Activated naive CD8-positive, alpha-beta T cell treated with anti-CD3 and anti-CD28 coated beads, Interleukin-2, amount 10 ng/mL, durations not matched to agents 7 days and 5 days (primary cell): ENCODE results near the gene C2orf72. TPM values are rescaled to one million over a fixed set of nuclear protein-coding genes. Genes with fewer than 3 reads are reported as not detected.

Experiments used
- ATAC-seq: fragments of 150-1000 bp; cut with Tn5 transposase; one replicate; pipeline ENCODE4 v1.10.0; 2021; ENCODE audit warnings: low read depth, moderate library complexity
- POLR2A ChIA-PET: fragments of 350-600 bp; sonication (Branson Sonifier 250); formaldehyde crosslinking; loops from one replicate; lab custom pipeline; 2021; ENCODE audit warnings: antibody characterized with exemption; lab: Charles Lee
- DNase-seq: peaks from one replicate; pipeline ENCODE4 v3.0.0; 2021
- H3K27ac Mint-ChIP-seq: one replicate; pipeline ENCODE4 v1.8.0; 2022; ENCODE audit warnings: mild to moderate bottlenecking, mixed read lengths
- H3K27me3 Mint-ChIP-seq: one replicate; pipeline ENCODE4 v1.8.0; 2022; ENCODE audit warnings: mild to moderate bottlenecking, moderate library complexity, mixed read lengths
- H3K36me3 Mint-ChIP-seq: one replicate; pipeline ENCODE4 v1.8.0; 2021; ENCODE audit warnings: mild to moderate bottlenecking, mixed read lengths
- H3K4me1 Mint-ChIP-seq: one replicate; pipeline ENCODE4 v1.8.0; 2021; ENCODE audit warnings: mixed read lengths
- H3K4me3 Mint-ChIP-seq: one replicate; pipeline ENCODE4 v1.8.0; 2022; ENCODE audit warnings: mild to moderate bottlenecking, moderate library complexity, mixed read lengths
- H3K9me3 Mint-ChIP-seq: one replicate; pipeline ENCODE4 v1.8.0; 2021; ENCODE audit warnings: mixed read lengths
- total RNA-seq, 2 experiments: library from RNA; stranded (reverse); gene quantifications; one replicate each; pipeline ENCODE4 v1.2.3, GENCODE V29; 2021

Gene C2orf72
- total RNA-seq, 2 experiments from 2014 or later: 0.47 to 0.48 TPM

- POLR2A ChIA-PET: no interaction called here
- Mint-ChIP-seq H3K9me3 (no peaks in the 10 kb centered on the region), H3K36me3 (no peaks in the 10 kb centered on the region), H3K4me1 (no peaks in the 10 kb centered on the region), H3K27me3 (peaks cover 56% of the 10 kb centered on the region), H3K27ac (no peak overlapping the region), H3K4me3 (no peak overlapping the region)
- ATAC-seq: no peak
- DNase-seq: no peak
These were observed 2.6 kb downstream of the C2orf72 start for GRCh38 chr2:231039821-231040364.

- no peaks in the 10 kb centered on the region for H3K4me1 Mint-ChIP-seq
- ATAC-seq (no peak), DNase-seq (no peak)
- H3K9me3 Mint-ChIP-seq: no peaks in the 10 kb centered on the region
- POLR2A ChIA-PET: no interaction called here
- H3K4me3 Mint-ChIP-seq: no peak overlapping the region
- H3K36me3 Mint-ChIP-seq: no peaks in the 10 kb centered on the region
- H3K27me3 Mint-ChIP-seq: peaks cover 46% of the 10 kb centered on the region
- no peak overlapping the region for H3K27ac Mint-ChIP-seq
These were observed 3.9 kb downstream of the C2orf72 start for GRCh38 chr2:231041061-231041689.

GRCh38 chr2:231043796-231044195 is 6.5 kb downstream of the C2orf72 start:
- no peaks in the 10 kb centered on the region for H3K9me3 Mint-ChIP-seq
- no peak for ATAC-seq
- no peak overlapping the region for H3K27ac Mint-ChIP-seq
- POLR2A ChIA-PET: interaction anchor here (0.5 kb wide), 1 partner anchor 11 kb away, joined by 3 read pairs; no protein-coding TSS in a partner anchor
- H3K36me3 Mint-ChIP-seq: no peaks in the 10 kb centered on the region
- H3K4me3 Mint-ChIP-seq: no peak overlapping the region
- peaks cover 29% of the 10 kb centered on the region for H3K27me3 Mint-ChIP-seq
- no peaks in the 10 kb centered on the region for H3K4me1 Mint-ChIP-seq
- no peak for DNase-seq

- no peak for ATAC-seq
- POLR2A ChIA-PET: no interaction called here
- Mint-ChIP-seq H3K36me3 (no peaks in the 10 kb centered on the region), H3K9me3 (no peaks in the 10 kb centered on the region), H3K27me3 (peaks cover 19% of the 10 kb centered on the region), H3K4me3 (no peak overlapping the region), H3K27ac (no peak overlapping the region), H3K4me1 (peaks cover 3% of the 10 kb centered on the region)
- DNase-seq: no peak
These were observed 9.6 kb downstream of the C2orf72 start for GRCh38 chr2:231046916-231047273.

- Mint-ChIP-seq H3K27me3 (peaks cover 17% of the 10 kb centered on the region), H3K4me1 (peaks cover 5% of the 10 kb centered on the region), H3K4me3 (no peak overlapping the region), H3K27ac (no peak overlapping the region), H3K36me3 (no peaks in the 10 kb centered on the region), H3K9me3 (no peaks in the 10 kb centered on the region)
- DNase-seq (no peak), ATAC-seq (no peak)
- POLR2A ChIA-PET: no interaction called here
These were observed 10.1 kb downstream of the C2orf72 start for GRCh38 chr2:231047274-231047922.

GRCh38 chr2:231047923-231048915 is 10.9 kb downstream of the C2orf72 start:
- DNase-seq: no peak
- no peak for ATAC-seq
- Mint-ChIP-seq H3K27ac (no peak overlapping the region), H3K4me3 (no peak overlapping the region), H3K4me1 (peaks cover 14% of the 10 kb centered on the region), H3K9me3 (no peaks in the 10 kb centered on the region), H3K27me3 (peaks cover 17% of the 10 kb centered on the region), H3K36me3 (no peaks in the 10 kb centered on the region)
- POLR2A ChIA-PET: no interaction called here

- POLR2A ChIA-PET: no interaction called here
- no peak overlapping the region for H3K4me3 Mint-ChIP-seq
- peaks cover 25% of the 10 kb centered on the region for H3K4me1 Mint-ChIP-seq
- no peak overlapping the region for H3K27ac Mint-ChIP-seq
- no peak for ATAC-seq
- H3K27me3 Mint-ChIP-seq: peaks cover 21% of the 10 kb centered on the region
- H3K9me3 Mint-ChIP-seq: no peaks in the 10 kb centered on the region
- no peak for DNase-seq
- no peaks in the 10 kb centered on the region for H3K36me3 Mint-ChIP-seq
These were observed 12.1 kb downstream of the C2orf72 start for GRCh38 chr2:231049286-231050017.

- H3K27ac Mint-ChIP-seq: no peak overlapping the region
- H3K4me3 Mint-ChIP-seq: no peak overlapping the region
- peaks cover 25% of the 10 kb centered on the region for H3K4me1 Mint-ChIP-seq
- DNase-seq (no peak), ATAC-seq (no peak)
- H3K27me3 Mint-ChIP-seq: peaks cover 21% of the 10 kb centered on the region
- H3K36me3 Mint-ChIP-seq: no peaks in the 10 kb centered on the region
- H3K9me3 Mint-ChIP-seq: no peaks in the 10 kb centered on the region
- POLR2A ChIA-PET: no interaction called here
These were observed 12.9 kb downstream of the C2orf72 start for GRCh38 chr2:231050018-231050901.

- H3K4me3 Mint-ChIP-seq: no peak overlapping the region
- ATAC-seq (no peak), DNase-seq (no peak)
- H3K27ac Mint-ChIP-seq: no peak overlapping the region
- H3K27me3 Mint-ChIP-seq: peaks cover 21% of the 10 kb centered on the region
- no peaks in the 10 kb centered on the region for H3K36me3 Mint-ChIP-seq
- no peaks in the 10 kb centered on the region for H3K9me3 Mint-ChIP-seq
- H3K4me1 Mint-ChIP-seq: peaks cover 27% of the 10 kb centered on the region
- POLR2A ChIA-PET: no interaction called here
These were observed 13.8 kb downstream of the C2orf72 start for GRCh38 chr2:231051116-231051515.

- Mint-ChIP-seq H3K9me3 (no peaks in the 10 kb centered on the region), H3K27me3 (peaks cover 21% of the 10 kb centered on the region), H3K27ac (peak overlapping the region; percentile 70), H3K36me3 (no peaks in the 10 kb centered on the region), H3K4me3 (peak overlapping the region; percentile 88), H3K4me1 (peaks cover 29% of the 10 kb centered on the region)
- ATAC-seq: peak; percentile 79
- DNase-seq: peak; percentile 90
- POLR2A ChIA-PET: interaction anchor here (0.9 to 1.4 kb wide), 4 partner anchors 17 to 411 kb away, joined by 3 to 5 read pairs (median 4); partner anchors contain the start of gene NCL
These were observed 15.4 kb downstream of the C2orf72 start for GRCh38 chr2:231052494-231053451.

- no peak for ATAC-seq
- POLR2A ChIA-PET: interaction anchor here (1.4 kb wide), 1 partner anchor 229 kb away, joined by 4 read pairs; no protein-coding TSS in a partner anchor
- Mint-ChIP-seq H3K4me3 (peak overlapping the region; percentile 88), H3K27ac (peak overlapping the region; percentile 72), H3K27me3 (peaks cover 21% of the 10 kb centered on the region), H3K4me1 (peaks cover 40% of the 10 kb centered on the region), H3K9me3 (no peaks in the 10 kb centered on the region), H3K36me3 (no peaks in the 10 kb centered on the region)
- DNase-seq: no peak
These were observed 16.5 kb downstream of the C2orf72 start for GRCh38 chr2:231053846-231054245.
